MCF 10A (cell line): Measurements from ENCODE around the gene HTR1D. TPM values are rescaled to one million over a fixed set of nuclear protein-coding genes. Genes with fewer than 3 reads are reported as not detected.

Source experiments
- BruUV-seq: library from RNA; stranded (reverse); fragments of 400-500 nt; replicated peaks from 2 replicates; lab custom pipeline; 2021; lab: Mats Ljungman, UMichigan
- CTCF ChIA-PET: fragments of 300-600 bp; sonication (Branson Sonifier 250); formaldehyde crosslinking; extraction: SDS; loops from one replicate; lab custom pipeline; 2021; ENCODE audit warnings: antibody characterized with exemption, inconsistent platforms; lab: Yijun Ruan, JAX
- POLR2A ChIA-PET: fragments of 300-600, 350-650 bp; sonication (Branson Sonifier 250); formaldehyde crosslinking; extraction: SDS; loops from one replicate; lab custom pipeline; 2020; ENCODE audit warnings: antibody characterized with exemption, inconsistent platforms; lab: Yijun Ruan, JAX
- DNase-seq: peaks from one replicate; pipeline ENCODE4 v3.0.0-alpha.2; 2018; ENCODE audit not compliant: unreplicated experiment
- H3K27ac Mint-ChIP-seq: one replicate; pipeline ENCODE4 v1.8.0; 2022; ENCODE audit warnings: mild to moderate bottlenecking, low read depth, mixed read lengths; ENCODE audit not compliant: unreplicated experiment
- H3K27me3 Mint-ChIP-seq: one replicate; pipeline ENCODE4 v1.8.0; 2022; ENCODE audit warnings: mixed read lengths; ENCODE audit not compliant: insufficient read depth, unreplicated experiment
- H3K36me3 Mint-ChIP-seq: one replicate; pipeline ENCODE4 v1.8.0; 2022; ENCODE audit warnings: mild to moderate bottlenecking, moderate library complexity, mixed read lengths; ENCODE audit not compliant: insufficient read depth, unreplicated experiment
- H3K4me1 Mint-ChIP-seq: one replicate; pipeline ENCODE4 v1.8.0; 2022; ENCODE audit warnings: mixed read lengths; ENCODE audit not compliant: insufficient read depth, unreplicated experiment
- H3K4me3 Mint-ChIP-seq: one replicate; pipeline ENCODE4 v1.8.0; 2022; ENCODE audit warnings: mild to moderate bottlenecking, moderate library complexity, mixed read lengths; ENCODE audit not compliant: unreplicated experiment
- H3K9me3 Mint-ChIP-seq: one replicate; pipeline ENCODE4 v1.8.0; 2022; ENCODE audit warnings: mixed read lengths; ENCODE audit not compliant: unreplicated experiment
- CTCF ChIP-seq: fragments of 200-600 bp; IDR thresholded peaks from one replicate; pipeline ENCODE4 v1.8.0; 2022; ENCODE audit warnings: antibody characterized with exemption, mild to moderate bottlenecking; ENCODE audit not compliant: unreplicated experiment
- intact Hi-C: fragments of 100-400 bp; cut with micrococcal nuclease; formaldehyde crosslinking; loops from 2 replicates; pipeline ENCODE4 v1.14.1; 2022
- total RNA-seq: library from RNA; stranded (reverse); gene quantifications from 2 replicates; pipeline ENCODE4 v1.2.3, GENCODE V29; 2022

Gene HTR1D
- total RNA-seq, 1 experiment from 2014 or later: 0.35 TPM

DNA sequence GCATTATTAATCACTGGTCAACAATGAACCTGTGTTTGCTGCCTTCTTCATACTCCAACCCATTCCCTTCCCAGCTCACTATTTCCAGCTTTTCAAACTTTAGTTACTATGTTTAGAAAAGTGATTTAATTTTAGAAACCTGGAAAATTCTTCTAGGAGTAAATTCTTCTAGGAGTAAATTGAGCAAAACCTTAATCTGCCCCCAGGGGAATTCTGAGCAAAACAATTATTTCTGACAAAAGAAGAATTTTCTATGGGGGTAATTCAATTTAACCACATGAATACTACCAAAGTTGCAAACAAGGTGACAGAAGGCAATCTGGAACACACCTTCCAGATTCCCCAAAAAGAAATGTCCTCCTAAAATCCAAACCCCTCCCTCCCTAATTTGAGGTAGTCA, 50.4 kb downstream of the HTR1D start:
- no peaks in the 10 kb centered on the region for H3K27me3 Mint-ChIP-seq
- H3K36me3 Mint-ChIP-seq: peaks cover 15% of the 10 kb centered on the region
- peak overlapping the region; percentile 68 for H3K27ac Mint-ChIP-seq
- DNase-seq: no peak
- peaks cover 30% of the 10 kb centered on the region for H3K4me1 Mint-ChIP-seq
- intact Hi-C loops: loop anchor here (1.0 kb wide), 1 partner anchor 69 kb away; no protein-coding TSS in a partner anchor
- ChIA-PET CTCF (interaction anchor here (0.7 to 1.3 kb wide), 2 partner anchors 17 to 467 kb away, joined by 3 to 10 read pairs; no protein-coding TSS in a partner anchor), POLR2A (interaction anchor here (0.8 to 8.3 kb wide), 17 partner anchors 11 to 392 kb away, joined by 3 to 154 read pairs (median 5); partner anchors contain the start of gene KDM1A)
- BruUV-seq: no TSS peak
- H3K9me3 Mint-ChIP-seq: no peaks in the 10 kb centered on the region
- peak overlapping the region; percentile 89 for H3K4me3 Mint-ChIP-seq
- no peak for TF ChIP-seq CTCF

DNA sequence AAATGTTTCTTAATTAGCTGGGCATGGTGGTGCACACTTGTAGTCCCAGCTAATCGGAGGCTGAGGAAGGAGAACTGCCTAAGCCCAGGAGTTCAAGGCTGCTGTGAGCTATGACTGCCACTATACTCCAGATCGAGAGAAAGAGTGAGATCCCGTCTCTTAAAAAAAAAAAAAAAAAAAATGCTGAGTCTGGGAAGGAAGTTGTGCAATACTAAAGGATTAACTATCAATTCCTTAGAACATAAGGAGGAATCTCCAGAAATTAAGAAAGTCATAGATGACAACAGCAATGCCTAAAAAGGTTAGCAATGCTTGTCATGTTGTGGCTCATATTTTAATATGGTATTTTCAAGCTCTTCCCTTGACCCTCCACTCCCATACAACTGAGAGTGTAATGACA, 53.9 kb downstream of the HTR1D start:
- DNase-seq: peak; percentile 36
- H3K4me1 Mint-ChIP-seq: peaks cover 24% of the 10 kb centered on the region
- BruUV-seq: no TSS peak
- H3K27me3 Mint-ChIP-seq: no peaks in the 10 kb centered on the region
- POLR2A ChIA-PET: interaction anchor here (1.0 to 8.3 kb wide), 3 partner anchors 40 to 65 kb away, joined by 4 to 137 read pairs (median 5); no protein-coding TSS in a partner anchor
- H3K4me3 Mint-ChIP-seq: no peak overlapping the region
- H3K27ac Mint-ChIP-seq: peak overlapping the region; percentile 35
- no peaks in the 10 kb centered on the region for H3K9me3 Mint-ChIP-seq
- no peak for TF ChIP-seq CTCF
- intact Hi-C loops: no loop called here
- no peaks in the 10 kb centered on the region for H3K36me3 Mint-ChIP-seq
- CTCF ChIA-PET: interaction anchor here (1.1 to 1.2 kb wide), 3 partner anchors 43 to 64 kb away, joined by 4 to 5 read pairs (median 4); no protein-coding TSS in a partner anchor

- no TSS peak for BruUV-seq
- Mint-ChIP-seq H3K9me3 (no peaks in the 10 kb centered on the region), H3K27me3 (no peaks in the 10 kb centered on the region), H3K4me1 (peaks cover 27% of the 10 kb centered on the region), H3K36me3 (no peaks in the 10 kb centered on the region), H3K4me3 (no peak overlapping the region), H3K27ac (no peak overlapping the region)
- TF ChIP-seq CTCF: no peak
- intact Hi-C loops: no loop called here
- CTCF ChIA-PET: interaction anchor here (0.6 to 1.5 kb wide), 4 partner anchors 24 to 79 kb away, joined by 3 to 9 read pairs (median 4); no protein-coding TSS in a partner anchor
- POLR2A ChIA-PET: interaction anchor here (0.6 to 2.6 kb wide), 8 partner anchors 9 to 92 kb away, joined by 3 to 11 read pairs (median 4); partner anchors contain the start of gene LUZP1
- DNase-seq: no peak
Observed at GRCh38 chr1:23159963-23160877, 57.1 kb downstream of the HTR1D start.

DNA sequence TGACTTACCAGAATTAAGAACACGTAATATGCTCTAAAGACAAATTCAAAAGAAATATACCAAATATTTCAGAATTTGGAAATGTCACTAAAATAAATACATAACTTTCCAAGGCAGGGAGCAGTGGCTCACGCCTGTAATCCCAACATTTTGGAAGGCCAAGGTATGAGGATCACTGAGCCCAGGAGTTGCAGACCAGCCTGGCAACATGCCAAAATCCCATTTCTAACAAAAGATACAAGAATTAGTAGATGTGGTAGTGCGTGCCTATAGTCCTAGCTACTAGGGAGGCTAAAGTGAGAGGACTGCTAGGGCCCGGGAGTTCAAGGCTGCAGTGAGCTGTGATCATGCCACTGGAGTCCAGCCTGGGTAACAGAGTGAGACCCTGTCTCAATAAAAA, 60.4 kb downstream of the HTR1D start:
- TF ChIP-seq CTCF: no peak
- intact Hi-C loops: no loop called here
- H3K27me3 Mint-ChIP-seq: no peaks in the 10 kb centered on the region
- POLR2A ChIA-PET: interaction anchor here (0.8 kb wide), 1 partner anchor 57 kb away, joined by 3 read pairs; no protein-coding TSS in a partner anchor
- H3K27ac Mint-ChIP-seq: no peak overlapping the region
- BruUV-seq: no TSS peak
- no peaks in the 10 kb centered on the region for H3K36me3 Mint-ChIP-seq
- H3K4me1 Mint-ChIP-seq: peaks cover 29% of the 10 kb centered on the region
- H3K9me3 Mint-ChIP-seq: peaks cover 14% of the 10 kb centered on the region
- H3K4me3 Mint-ChIP-seq: no peak overlapping the region
- CTCF ChIA-PET: interaction anchor here (0.7 to 1.0 kb wide), 2 partner anchors 14 to 970 kb away, joined by 3 read pairs; no protein-coding TSS in a partner anchor
- DNase-seq: no peak
